ENCODE data around the gene EFCC1. TPM values are rescaled to one million over a fixed set of nuclear protein-coding genes. Genes with fewer than 3 reads are reported as not detected.

Gene EFCC1
- total RNA-seq: not detected in 2 replicates

GRCh38 chr3:129001101-129001805, at the start of gene EFCC1:
Gene EFCC1 (plus strand): TSS chr3:129001304. CDS start chr3:129001629, 325 bp downstream.

GRCh38 chr3:128993461-128994172, 7.5 kb upstream of the EFCC1 start, which contains the start of gene CFAP92:
Gene CFAP92 (minus strand): TSS chr3:128994076. CDS start chr3:128993304, 772 bp downstream.

GRCh38 chr3:129060276-129061022, 59.3 kb downstream of the EFCC1 start, which contains the start of gene GP9:
Gene GP9 (plus strand): TSS chr3:129060779. CDS start chr3:129061740, 961 bp downstream.

Other genes starting within 250 kb of the EFCC1 start
- 34.9 and 39.7 TPM in 2 replicates for gene ACAD9, start 121.7 kb upstream of the EFCC1 start, total RNA-seq
- not detected in 2 replicates for gene CFAP92, start 7.2 kb upstream of the EFCC1 start, total RNA-seq
- not detected in 2 replicates for gene GP9, start 59.5 kb downstream of the EFCC1 start, total RNA-seq
- 16.4 and 19.3 TPM in 2 replicates for gene RAB43, start 120.5 kb downstream of the EFCC1 start, total RNA-seq
- 32.0 and 50.9 TPM in 2 replicates for gene ISY1, start 159.8 kb downstream of the EFCC1 start, total RNA-seq
- 226 and 243 TPM in 2 replicates for gene CNBP, start 182.6 kb downstream of the EFCC1 start, total RNA-seq
- gene COPG1, start 248.3 kb downstream of the EFCC1 start, total RNA-seq: 329 and 344 TPM in 2 replicates

Measured in myometrial cell (primary cell).